Heart left ventricle (tissue), 16 donors: ENCODE measurements around the gene RFX7. TPM values are rescaled to one million over a fixed set of nuclear protein-coding genes. Genes with fewer than 3 reads are reported as not detected.
"Not testable (repeated sequence)": the region's sequence is repeated elsewhere in the genome, so short reads cannot be mapped to it uniquely, and the experiment has no call there.

Experiments used
- ATAC-seq, 4 donors: fragments of 200-7000 bp; cut with Tn5 transposase; one replicate each; pipeline ENCODE4 v1.9.1; 2020 to 2022; ENCODE audit warnings: moderate library complexity in 4 of 4, mild to moderate bottlenecking in 3 of 4, moderate number of reproducible peaks in 1 of 4
- DNase-seq, 5 donors: peaks; one replicate each; pipeline ENCODE4 v3.0.0-alpha.2; 2020
- H3K27ac ChIP-seq, 12 donors: fragments of 200-600 bp; sonication (generic) in 4 of 12; one replicate each; pipeline versions ENCODE4 v1.5.0 to v1.8.0; 2016 to 2022; ENCODE audit warnings: mild to moderate bottlenecking in 2 of 12
- H3K27me3 ChIP-seq, 9 donors: fragments of 200-600 bp; sonication (generic) in 2 of 9; one replicate each; pipeline versions ENCODE4 v1.5.1 to v1.8.0; 2016 to 2022; ENCODE audit warnings: mild to moderate bottlenecking in 3 of 9
- H3K36me3 ChIP-seq, 9 donors: fragments of 200-600 bp; sonication (generic) in 2 of 9; one replicate each; pipeline versions ENCODE4 v1.5.0 to v1.8.0; 2018 to 2022; ENCODE audit warnings: mild to moderate bottlenecking in 2 of 9
- H3K4me1 ChIP-seq, 12 donors: fragments of 200-600 bp; sonication (generic) in 4 of 12; one replicate each; pipeline versions ENCODE4 v1.5.0 to v1.8.0; 2016 to 2022; ENCODE audit warnings: mild to moderate bottlenecking in 3 of 12
- H3K4me3 ChIP-seq, 12 donors: fragments of 200-600 bp; sonication (generic) in 4 of 12; one replicate each; pipeline versions ENCODE4 v1.5.0 to v1.8.0; 2017 to 2022; ENCODE audit warnings: mild to moderate bottlenecking in 9 of 12, moderate library complexity in 4 of 12
- H3K9me3 ChIP-seq, 12 donors: fragments of 200-600 bp; sonication (generic) in 4 of 12; one replicate each; pipeline versions ENCODE4 v1.5.0 to v1.8.0; 2016 to 2022; ENCODE audit warnings: mild to moderate bottlenecking in 1 of 12
- POLR2A ChIP-seq, 2 donors: fragments of 450-650 bp; IDR thresholded peaks; one replicate each; pipeline ENCODE4 v1.6.1; 2017; ENCODE audit warnings: antibody characterized with exemption in 2 of 2, mild to moderate bottlenecking in 2 of 2, moderate library complexity in 2 of 2
- WGBS, 4 donors: extraction: QIAGEN DNeasy Blood & Tissue Kit in 2 of 4; methylation state at CpG; one replicate each; pipeline versions ENCODE4 v1.1.5 to v1.1.7; 2013 to 2018; 5-methylcytosine and 5-hydroxymethylcytosine counted together
- intact Hi-C, 10 donors: fragments of 100-400 bp; cut with DNase I; formaldehyde crosslinking; loops; one replicate each; pipeline versions ENCODE4 v1.11.1 to v1.14.2; 2022
- polyA plus RNA-seq, 2 donors: library from polyadenylated mRNA; stranded (reverse); fragments of 200-250 nt; gene quantifications; one replicate each; pipeline ENCODE4 v1.2.3, GENCODE V29; 2013
- total RNA-seq, 9 donors: library from RNA; depleted of rRNA in 2 of 9; stranded (reverse); fragments of >200 nt in 2 of 9; fragmentation: NEBNext Ultra II Directional in 3 of 9; extraction: Animal tissue kit (Norgen Biotek cat#: 25700) in 3 of 9; gene quantifications; one replicate each; pipeline versions ENCODE4 v1.1.0 to v1.2.4, GENCODE V29; 2016 to 2023
- TF ChIP-seq, protein P1 (sequence below), 12 donors: fragments of 200-600 bp; sonication (generic) in 4 of 12; IDR thresholded peaks; one replicate each; pipeline versions ENCODE4 v1.5.0 to v1.8.0; 2018 to 2022; ENCODE audit warnings: antibody characterized with exemption in 12 of 12, mild to moderate bottlenecking in 5 of 12
- donor health status: ischemic (EF 13 %, LVEDD 7.1; RV severe dilation, severe dysfunction).
- donor health status: healthy with polysubstance abuse.
- donor health status: DM: no; HTN: yes; CAD: no.
- donor health status: DM: no; HTN: no; CAD: no.
- donor health status: ischemic (EF 25% LVEDD 6.9; RV normal size, moderate dysfunction).
- donor health status: ischemic (EF 25% LVEDD 5.7; RV mildly dilated, moderate dysfunction).
- donor health status: healthy.
- donor health status: DM: yes; HTN: yes; CAD: no.
- donor health status: ischemic (EF 35%, LVEDD 5.7; RV mildly dilated, moderate dysfunction).
- donor health status: nonischemic (EF 11% LVEDD 7.7; RV severe dilation, severe dysfunction).
- donor health status: DM: yes; HTN: yes; CAD: no.
- donor health status: PGD.
- donor health status: ischemic (EF 29% LVEDD 5.4; RV normal size, mild dysfunction).
- donor health status: nonischemic (EF 23%, LVEDD 6.1; RV moderate dilation, normal function).

Gene RFX7
- total and polyA plus RNA-seq, 11 donors: 0.91 to 15.2 (median 7.6) TPM

DNA sequence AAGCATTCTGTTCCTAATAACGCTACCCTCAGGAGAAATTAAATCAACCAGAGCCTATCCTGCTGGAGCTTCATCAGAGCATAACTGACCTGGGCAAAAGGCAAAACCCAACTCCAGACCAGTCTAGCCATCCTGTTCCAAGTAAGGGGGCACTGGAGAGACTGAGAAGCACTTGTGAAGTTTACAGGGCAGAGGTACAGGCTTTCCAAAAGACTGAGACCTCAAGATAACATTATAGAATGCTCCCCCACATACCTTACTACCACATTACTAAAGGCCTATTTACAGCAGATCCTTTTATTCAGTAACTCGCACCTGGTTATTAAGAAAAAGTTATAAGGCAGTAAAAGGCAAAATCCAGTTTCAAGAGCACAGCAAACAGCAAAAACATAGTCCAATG is 35.5 kb downstream of the RFX7 start:
- peak in 1 of 4 donors; percentile 12 for ATAC-seq
- no peak overlapping the region for H3K4me3 ChIP-seq
- no peak for DNase-seq
- H3K36me3 ChIP-seq: no peaks in the 10 kb centered on the region
- peaks cover 0 to 47% (median 16%) of the 10 kb centered on the region in 12 donors for H3K4me1 ChIP-seq
- intact Hi-C loops: no loop called here
- H3K27me3 ChIP-seq: no peaks in the 10 kb centered on the region
- H3K27ac ChIP-seq: peak overlapping the region in 1 of 12 donors; percentile 6
- peaks cover 0 to 24% (median 5%) of the 10 kb centered on the region in 12 donors for H3K9me3 ChIP-seq
- WGBS, 4 donors: 84 to 92% (median 85%) methylated on average over 2 of the region's 2 CpGs
- no peak for TF ChIP-seq POLR2A (IDR thresholded peaks at IDR 0.05)
- TF ChIP-seq, protein P1, sequence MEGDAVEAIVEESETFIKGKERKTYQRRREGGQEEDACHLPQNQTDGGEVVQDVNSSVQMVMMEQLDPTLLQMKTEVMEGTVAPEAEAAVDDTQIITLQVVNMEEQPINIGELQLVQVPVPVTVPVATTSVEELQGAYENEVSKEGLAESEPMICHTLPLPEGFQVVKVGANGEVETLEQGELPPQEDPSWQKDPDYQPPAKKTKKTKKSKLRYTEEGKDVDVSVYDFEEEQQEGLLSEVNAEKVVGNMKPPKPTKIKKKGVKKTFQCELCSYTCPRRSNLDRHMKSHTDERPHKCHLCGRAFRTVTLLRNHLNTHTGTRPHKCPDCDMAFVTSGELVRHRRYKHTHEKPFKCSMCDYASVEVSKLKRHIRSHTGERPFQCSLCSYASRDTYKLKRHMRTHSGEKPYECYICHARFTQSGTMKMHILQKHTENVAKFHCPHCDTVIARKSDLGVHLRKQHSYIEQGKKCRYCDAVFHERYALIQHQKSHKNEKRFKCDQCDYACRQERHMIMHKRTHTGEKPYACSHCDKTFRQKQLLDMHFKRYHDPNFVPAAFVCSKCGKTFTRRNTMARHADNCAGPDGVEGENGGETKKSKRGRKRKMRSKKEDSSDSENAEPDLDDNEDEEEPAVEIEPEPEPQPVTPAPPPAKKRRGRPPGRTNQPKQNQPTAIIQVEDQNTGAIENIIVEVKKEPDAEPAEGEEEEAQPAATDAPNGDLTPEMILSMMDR (IDR thresholded peaks at IDR 0.05): no peak

GRCh38 chr15:56207711-56208110 is 36.0 kb downstream of the RFX7 start:
- ATAC-seq (no peak), DNase-seq (no peak)
- Histone ChIP-seq H3K27ac (no peak overlapping the region), H3K9me3 (peaks cover 0 to 24% (median 5%) of the 10 kb centered on the region in 12 donors), H3K4me3 (no peak overlapping the region), H3K27me3 (no peaks in the 10 kb centered on the region), H3K36me3 (no peaks in the 10 kb centered on the region), H3K4me1 (peaks cover 0 to 47% (median 18%) of the 10 kb centered on the region in 12 donors)
- TF ChIP-seq, protein P1 (IDR thresholded peaks at IDR 0.05): no peak
- TF ChIP-seq POLR2A (IDR thresholded peaks at IDR 0.05): no peak
- WGBS, 4 donors: 29 to 84% (median 59%) methylated on average over 1 of the region's 1 CpG
- intact Hi-C loops: no loop called here

GRCh38 chr15:56207092-56207491 is 36.6 kb downstream of the RFX7 start:
- intact Hi-C loops: no loop called here
- Histone ChIP-seq H3K9me3 (peaks cover 0 to 21% (median 5%) of the 10 kb centered on the region in 12 donors), H3K36me3 (no peaks in the 10 kb centered on the region), H3K27me3 (no peaks in the 10 kb centered on the region), H3K4me3 (no peak overlapping the region), H3K4me1 (peaks cover 0 to 47% (median 18%) of the 10 kb centered on the region in 12 donors), H3K27ac (no peak overlapping the region)
- DNase-seq (no peak), ATAC-seq (no peak)
- no peak for TF ChIP-seq POLR2A (IDR thresholded peaks at IDR 0.05)
- TF ChIP-seq, protein P1 (IDR thresholded peaks at IDR 0.05): no peak

GRCh38 chr15:56205061-56205876 is 38.4 kb downstream of the RFX7 start:
- DNase-seq: no peak
- Histone ChIP-seq H3K27ac (peak overlapping the region in 2 of 12 donors; percentile 1 to 28), H3K4me3 (no peak overlapping the region), H3K9me3 (peaks cover 0 to 3% (median 0%) of the 10 kb centered on the region in 12 donors), H3K27me3 (no peaks in the 10 kb centered on the region), H3K4me1 (peaks cover 0 to 47% (median 18%) of the 10 kb centered on the region in 12 donors), H3K36me3 (no peaks in the 10 kb centered on the region)
- no peak for TF ChIP-seq POLR2A (IDR thresholded peaks at IDR 0.05)
- TF ChIP-seq, protein P1 (IDR thresholded peaks at IDR 0.05): no peak
- intact Hi-C loops: no loop called here
- ATAC-seq: no peak

GRCh38 chr15:56203312-56203922 is 40.3 kb downstream of the RFX7 start:
- ATAC-seq, H3K27me3 ChIP-seq, DNase-seq, H3K4me3 ChIP-seq, H3K36me3 ChIP-seq, H3K27ac ChIP-seq, intact Hi-C loops, H3K9me3 ChIP-seq: not testable (repeated sequence)
- WGBS, 4 donors: 87 to 94% (median 91%) methylated on average over 4 of the region's 4 CpGs
- H3K4me1 ChIP-seq: peaks cover 0 to 38% (median 18%) of the 10 kb centered on the region in 12 donors
